Activated CD8-positive, alpha-beta T cell treated with anti-CD3 and anti-CD28 coated beads for 36 hours (primary cell): ENCODE data around the gene DHX58. TPM values are rescaled to one million over a fixed set of nuclear protein-coding genes. Genes with fewer than 3 reads are reported as not detected.

Source experiments
- ATAC-seq: fragments of 200-7000 bp; cut with Tn5 transposase; one replicate; pipeline ENCODE4 v1.10.0; 2021; ENCODE audit warnings: mild to moderate bottlenecking, moderate library complexity
- CTCF ChIA-PET: fragments of 350-600 bp; sonication (Branson Sonifier 250); formaldehyde crosslinking; loops from one replicate; lab custom pipeline; 2021; ENCODE audit warnings: antibody characterized with exemption; lab: Charles Lee
- POLR2A ChIA-PET: fragments of 350-600 bp; sonication (Branson Sonifier 250); formaldehyde crosslinking; loops from one replicate; lab custom pipeline; 2021; ENCODE audit warnings: antibody characterized with exemption; lab: Charles Lee
- DNase-seq: peaks from one replicate; pipeline ENCODE4 v3.0.0-alpha.2; 2020
- H3K27ac Mint-ChIP-seq: one replicate; pipeline ENCODE4 v1.8.0; 2021; ENCODE audit warnings: mild to moderate bottlenecking, mixed read lengths
- H3K27me3 Mint-ChIP-seq: one replicate; pipeline ENCODE4 v1.8.0; 2021; ENCODE audit warnings: mixed read lengths
- H3K36me3 Mint-ChIP-seq: one replicate; pipeline ENCODE4 v1.8.0; 2021; ENCODE audit warnings: low read depth, mixed read lengths
- H3K4me1 Mint-ChIP-seq: one replicate; pipeline ENCODE4 v1.8.0; 2021; ENCODE audit warnings: low read depth, mixed read lengths
- H3K4me3 Mint-ChIP-seq: one replicate; pipeline ENCODE4 v1.8.0; 2021; ENCODE audit warnings: mild to moderate bottlenecking, moderate library complexity, mixed read lengths
- H3K9me3 Mint-ChIP-seq: one replicate; pipeline ENCODE4 v1.8.0; 2021; ENCODE audit warnings: mixed read lengths
- CTCF ChIP-seq: fragments of 200-600 bp; IDR thresholded peaks from one replicate; pipeline ENCODE4 v1.8.0; 2022; ENCODE audit warnings: antibody characterized with exemption, mild to moderate bottlenecking
- intact Hi-C: fragments of 100-400 bp; cut with micrococcal nuclease; formaldehyde crosslinking; loops from one replicate; pipeline ENCODE4 v1.10.0; 2022
- total RNA-seq, 2 experiments: library from RNA; stranded (reverse); gene quantifications; one replicate each; pipeline ENCODE4 v1.2.3, GENCODE V29; 2021

The DHX58 gene
- total RNA-seq, 2 experiments from 2014 or later: 31.7 to 36.2 TPM

- POLR2A ChIA-PET: interaction anchor here (1.0 kb wide), 1 partner anchor 12 kb away, joined by 3 read pairs; no protein-coding TSS in a partner anchor
Measured at GRCh38 chr17:42088736-42089135, 23.8 kb downstream of the DHX58 start.

GRCh38 chr17:42087736-42088705 lies 24.5 kb downstream of the DHX58 start:
- no peak for DNase-seq
- TF ChIP-seq CTCF: no peak
- Mint-ChIP-seq H3K27ac (no peak overlapping the region), H3K4me1 (no peaks in the 10 kb centered on the region), H3K27me3 (peaks cover 1% of the 10 kb centered on the region), H3K36me3 (no peaks in the 10 kb centered on the region), H3K9me3 (no peaks in the 10 kb centered on the region), H3K4me3 (no peak overlapping the region)
- ChIA-PET POLR2A (interaction anchor here (0.7 to 1.0 kb wide), 2 partner anchors 11 to 69 kb away, joined by 3 read pairs; no protein-coding TSS in a partner anchor), CTCF (interaction anchor here (0.7 to 1.2 kb wide), 2 partner anchors 13 to 21 kb away, joined by 3 to 5 read pairs; no protein-coding TSS in a partner anchor)
- no peak for ATAC-seq
- intact Hi-C loops: no loop called here

More at GRCh38 chr17:42088736-42089135, 23.8 kb downstream of the DHX58 start:
- no peak for TF ChIP-seq CTCF
- Mint-ChIP-seq H3K27ac (no peak overlapping the region), H3K36me3 (no peaks in the 10 kb centered on the region), H3K9me3 (no peaks in the 10 kb centered on the region), H3K27me3 (peaks cover 1% of the 10 kb centered on the region), H3K4me1 (no peaks in the 10 kb centered on the region), H3K4me3 (no peak overlapping the region)
- ATAC-seq: no peak
- intact Hi-C loops: no loop called here
- CTCF ChIA-PET: interaction anchor here (0.7 to 1.3 kb wide), 2 partner anchors 13 to 141 kb away, joined by 3 to 4 read pairs; no protein-coding TSS in a partner anchor
- no peak for DNase-seq

GRCh38 chr17:42087042-42087701 lies 25.3 kb downstream of the DHX58 start:
- no peaks in the 10 kb centered on the region for H3K9me3 Mint-ChIP-seq
- ChIA-PET CTCF (interaction anchor here (0.7 to 1.2 kb wide), 2 partner anchors 14 to 20 kb away, joined by 3 to 5 read pairs; no protein-coding TSS in a partner anchor), POLR2A (interaction anchor here (0.7 kb wide), 1 partner anchor 68 kb away, joined by 3 read pairs; no protein-coding TSS in a partner anchor)
- H3K36me3 Mint-ChIP-seq: no peaks in the 10 kb centered on the region
- TF ChIP-seq CTCF: no peak
- H3K4me1 Mint-ChIP-seq: no peaks in the 10 kb centered on the region
- peaks cover 1% of the 10 kb centered on the region for H3K27me3 Mint-ChIP-seq
- DNase-seq: no peak
- ATAC-seq: no peak
- no peak overlapping the region for H3K27ac Mint-ChIP-seq
- H3K4me3 Mint-ChIP-seq: no peak overlapping the region
- intact Hi-C loops: no loop called here

- TF ChIP-seq CTCF: no peak
- no peak overlapping the region for H3K27ac Mint-ChIP-seq
- ATAC-seq (no peak), DNase-seq (no peak)
- POLR2A ChIA-PET: no interaction called here
- intact Hi-C loops: no loop called here
- H3K9me3 Mint-ChIP-seq: no peaks in the 10 kb centered on the region
- H3K36me3 Mint-ChIP-seq: no peaks in the 10 kb centered on the region
- no peaks in the 10 kb centered on the region for H3K27me3 Mint-ChIP-seq
- CTCF ChIA-PET: interaction anchor here (1.2 kb wide), 1 partner anchor 16 kb away, joined by 3 read pairs; no protein-coding TSS in a partner anchor
- no peak overlapping the region for H3K4me3 Mint-ChIP-seq
- no peaks in the 10 kb centered on the region for H3K4me1 Mint-ChIP-seq
Measured at GRCh38 chr17:42081516-42082129, 30.9 kb downstream of the DHX58 start.
